ENCODE data around the gene MICOS13.

Gene MICOS13

GRCh38 chr19:5681391-5682106 is 1.2 kb upstream of the MICOS13 start:
- Histone ChIP-seq H3K27ac (ENCODE audit: low read depth, low read length) (peak overlapping the region; percentile 94), H3K4me1 (ENCODE audit: insufficient read depth, low read length) (peaks cover 16% of the 10 kb centered on the region), H3K4me3 (ENCODE audit: low read depth in 1 of 2, low read length in 2 of 2) (peak overlapping the region; percentile 90 to 91)

GRCh38 chr19:5680084-5680436 is 256 bp downstream of the MICOS13 start:
- Histone ChIP-seq H3K9ac (ENCODE audit: low read length) (peak overlapping the region; percentile 90), H3K4me3 (ENCODE audit: low read depth in 1 of 2, low read length in 2 of 2) (peak overlapping the region; percentile 90 to 91), H3K27ac (ENCODE audit: low read depth, low read length) (peak overlapping the region; percentile 94), H3K4me1 (ENCODE audit: insufficient read depth, low read length) (peaks cover 16% of the 10 kb centered on the region), H3K36me3 (ENCODE audit: insufficient read depth, low read length) (no peaks in the 10 kb centered on the region), H3K9me3 (ENCODE audit: low read length) (no peaks in the 10 kb centered on the region), H3K27me3 (ENCODE audit: control insufficient read depth in 1 of 2, insufficient read depth in 2 of 2, low read length in 2 of 2) (no peaks in the 10 kb centered on the region)

More at GRCh38 chr19:5681391-5682106, 1.2 kb upstream of the MICOS13 start:
- no peaks in the 10 kb centered on the region for H3K9me3 ChIP-seq (ENCODE audit: low read length)
- no peaks in the 10 kb centered on the region for H3K27me3 ChIP-seq (ENCODE audit: control insufficient read depth in 1 of 2, insufficient read depth in 2 of 2, low read length in 2 of 2)
- H3K36me3 ChIP-seq (ENCODE audit: insufficient read depth, low read length): no peaks in the 10 kb centered on the region
- no peak overlapping the region for H3K9ac ChIP-seq (ENCODE audit: low read length)

- H3K27me3 ChIP-seq (ENCODE audit: control insufficient read depth in 1 of 2, insufficient read depth in 2 of 2, low read length in 2 of 2): no peaks in the 10 kb centered on the region
- peaks cover 16% of the 10 kb centered on the region for H3K4me1 ChIP-seq (ENCODE audit: insufficient read depth, low read length)
- H3K9ac ChIP-seq (ENCODE audit: low read length): peak overlapping the region; percentile 90
- H3K4me3 ChIP-seq (ENCODE audit: low read depth in 1 of 2, low read length in 2 of 2): peak overlapping the region; percentile 90 to 91
- H3K9me3 ChIP-seq (ENCODE audit: low read length): no peaks in the 10 kb centered on the region
- H3K36me3 ChIP-seq (ENCODE audit: insufficient read depth, low read length): no peaks in the 10 kb centered on the region
- peak overlapping the region; percentile 94 for H3K27ac ChIP-seq (ENCODE audit: low read depth, low read length)
These were observed 830 bp downstream of the MICOS13 start for GRCh38 chr19:5679289-5680083.

GRCh38 chr19:5678071-5678718 is 2.1 kb downstream of the MICOS13 start:
- H3K27ac ChIP-seq (ENCODE audit: low read depth, low read length): no peak overlapping the region
- H3K4me3 ChIP-seq (ENCODE audit: low read depth in 1 of 2, low read length in 2 of 2): no peak overlapping the region
- H3K4me1 ChIP-seq (ENCODE audit: insufficient read depth, low read length): peaks cover 16% of the 10 kb centered on the region
- peaks cover 5% of the 10 kb centered on the region for H3K36me3 ChIP-seq (ENCODE audit: insufficient read depth, low read length)
- H3K9ac ChIP-seq (ENCODE audit: low read length): no peak overlapping the region
- no peaks in the 10 kb centered on the region for H3K9me3 ChIP-seq (ENCODE audit: low read length)
- H3K27me3 ChIP-seq (ENCODE audit: control insufficient read depth in 1 of 2, insufficient read depth in 2 of 2, low read length in 2 of 2): no peaks in the 10 kb centered on the region

GRCh38 chr19:5677580-5677979 is 2.7 kb downstream of the MICOS13 start:
- H3K4me1 ChIP-seq (ENCODE audit: insufficient read depth, low read length): peaks cover 16% of the 10 kb centered on the region
- H3K4me3 ChIP-seq (ENCODE audit: low read depth in 1 of 2, low read length in 2 of 2): no peak overlapping the region
- H3K36me3 ChIP-seq (ENCODE audit: insufficient read depth, low read length): peaks cover 5% of the 10 kb centered on the region
- no peaks in the 10 kb centered on the region for H3K27me3 ChIP-seq (ENCODE audit: control insufficient read depth in 1 of 2, insufficient read depth in 2 of 2, low read length in 2 of 2)
- H3K9ac ChIP-seq (ENCODE audit: low read length): no peak overlapping the region
- H3K9me3 ChIP-seq (ENCODE audit: low read length): no peaks in the 10 kb centered on the region
- H3K27ac ChIP-seq (ENCODE audit: low read depth, low read length): no peak overlapping the region

GRCh38 chr19:5677136-5677535 is 3.2 kb downstream of the MICOS13 start:
- Histone ChIP-seq H3K4me3 (ENCODE audit: low read depth in 1 of 2, low read length in 2 of 2) (no peak overlapping the region), H3K4me1 (ENCODE audit: insufficient read depth, low read length) (peaks cover 16% of the 10 kb centered on the region), H3K27ac (ENCODE audit: low read depth, low read length) (no peak overlapping the region), H3K27me3 (ENCODE audit: control insufficient read depth in 1 of 2, insufficient read depth in 2 of 2, low read length in 2 of 2) (no peaks in the 10 kb centered on the region), H3K36me3 (ENCODE audit: insufficient read depth, low read length) (peaks cover 5% of the 10 kb centered on the region), H3K9ac (ENCODE audit: low read length) (no peak overlapping the region), H3K9me3 (ENCODE audit: low read length) (no peaks in the 10 kb centered on the region)

- Histone ChIP-seq H3K9me3 (ENCODE audit: low read length) (no peaks in the 10 kb centered on the region), H3K4me3 (ENCODE audit: low read depth in 1 of 2, low read length in 2 of 2) (no peak overlapping the region), H3K27ac (ENCODE audit: low read depth, low read length) (no peak overlapping the region), H3K4me1 (ENCODE audit: insufficient read depth, low read length) (peaks cover 16% of the 10 kb centered on the region), H3K27me3 (ENCODE audit: control insufficient read depth in 1 of 2, insufficient read depth in 2 of 2, low read length in 2 of 2) (no peaks in the 10 kb centered on the region), H3K36me3 (ENCODE audit: insufficient read depth, low read length) (peaks cover 5% of the 10 kb centered on the region), H3K9ac (ENCODE audit: low read length) (no peak overlapping the region)
These were observed 3.6 kb downstream of the MICOS13 start for GRCh38 chr19:5676772-5677105.

GRCh38 chr19:5676105-5676771 is 4.1 kb downstream of the MICOS13 start:
- no peak overlapping the region for H3K27ac ChIP-seq (ENCODE audit: low read depth, low read length)

GRCh38 chr19:5674714-5675113 is 5.6 kb downstream of the MICOS13 start:
- Histone ChIP-seq H3K36me3 (ENCODE audit: insufficient read depth, low read length) (peaks cover 5% of the 10 kb centered on the region), H3K9ac (ENCODE audit: low read length) (no peak overlapping the region), H3K27ac (ENCODE audit: low read depth, low read length) (no peak overlapping the region), H3K27me3 (ENCODE audit: control insufficient read depth in 1 of 2, insufficient read depth in 2 of 2, low read length in 2 of 2) (no peaks in the 10 kb centered on the region), H3K9me3 (ENCODE audit: low read length) (no peaks in the 10 kb centered on the region), H3K4me3 (ENCODE audit: low read depth in 1 of 2, low read length in 2 of 2) (no peak overlapping the region), H3K4me1 (ENCODE audit: insufficient read depth, low read length) (peaks cover 7% of the 10 kb centered on the region)

More at GRCh38 chr19:5676105-5676771, 4.1 kb downstream of the MICOS13 start:
- no peak overlapping the region for H3K9ac ChIP-seq (ENCODE audit: low read length)
- H3K36me3 ChIP-seq (ENCODE audit: insufficient read depth, low read length): peaks cover 5% of the 10 kb centered on the region
- no peak overlapping the region for H3K4me3 ChIP-seq (ENCODE audit: low read depth in 1 of 2, low read length in 2 of 2)
- H3K9me3 ChIP-seq (ENCODE audit: low read length): no peaks in the 10 kb centered on the region
- H3K27me3 ChIP-seq (ENCODE audit: control insufficient read depth in 1 of 2, insufficient read depth in 2 of 2, low read length in 2 of 2): no peaks in the 10 kb centered on the region
- peaks cover 13% of the 10 kb centered on the region for H3K4me1 ChIP-seq (ENCODE audit: insufficient read depth, low read length)

GRCh38 chr19:5673752-5674151 is 6.6 kb downstream of the MICOS13 start:
- H3K27ac ChIP-seq (ENCODE audit: low read depth, low read length): no peak overlapping the region
- no peak overlapping the region for H3K4me3 ChIP-seq (ENCODE audit: low read depth in 1 of 2, low read length in 2 of 2)
- peaks cover 11% of the 10 kb centered on the region for H3K36me3 ChIP-seq (ENCODE audit: insufficient read depth, low read length)
- H3K27me3 ChIP-seq (ENCODE audit: control insufficient read depth in 1 of 2, insufficient read depth in 2 of 2, low read length in 2 of 2): no peaks in the 10 kb centered on the region
- no peak overlapping the region for H3K9ac ChIP-seq (ENCODE audit: low read length)
- H3K4me1 ChIP-seq (ENCODE audit: insufficient read depth, low read length): no peaks in the 10 kb centered on the region
- no peaks in the 10 kb centered on the region for H3K9me3 ChIP-seq (ENCODE audit: low read length)

Data from muscle layer of colon (tissue), 2 donors.